Breast epithelium (tissue), 4 donors: ENCODE measurements around the gene TIE1. TPM values are rescaled to one million over a fixed set of nuclear protein-coding genes. Genes with fewer than 3 reads are reported as not detected.

Experiments used
- DNase-seq, 2 donors: peaks; one replicate each; pipeline ENCODE4 v3.0.0-alpha.2; 2019; ENCODE audit warnings: low spot score in 2 of 2
- H3K27ac ChIP-seq, 2 donors: fragments of 200-600 bp; sonication (generic) in 1 of 2; one replicate each; pipeline ENCODE4 v1.5.1; 2016 to 2019; ENCODE audit warnings: mild to moderate bottlenecking in 1 of 2
- H3K27me3 ChIP-seq, 2 donors: fragments of 200-600 bp; sonication (generic) in 1 of 2; one replicate each; pipeline versions ENCODE4 v1.5.1 to v1.6.0; 2017 to 2019; ENCODE audit warnings: control low read depth in 1 of 2, mild to moderate bottlenecking in 1 of 2
- H3K36me3 ChIP-seq: fragments of 200-600 bp; one replicate; pipeline ENCODE4 v1.5.1; 2019
- H3K4me1 ChIP-seq, 2 donors: fragments of 200-600 bp; sonication (generic); one replicate each; pipeline ENCODE4 v1.5.1; 2016 to 2019; ENCODE audit warnings: control low read depth in 1 of 2
- H3K4me3 ChIP-seq, 3 donors: fragments of 200-600 bp; sonication (generic); 1 replicate in 2 of 3; 2 replicates in 1 of 3; pipeline ENCODE4 v1.5.1; 2016 to 2019; ENCODE audit warnings: mild to moderate bottlenecking in 3 of 3, moderate library complexity in 2 of 3
- H3K9me3 ChIP-seq, 2 donors: fragments of 200-600 bp; sonication (generic) in 1 of 2; one replicate each; pipeline ENCODE4 v1.5.1; 2016 to 2019; ENCODE audit warnings: control low read depth in 1 of 2
- POLR2A ChIP-seq: fragments of 450-650 bp; IDR thresholded peaks from one replicate; pipeline ENCODE4 v1.6.1; 2016; ENCODE audit warnings: antibody characterized with exemption, mild to moderate bottlenecking, moderate library complexity
- POLR2AphosphoS5 ChIP-seq, 3 donors: sonication (generic); formaldehyde crosslinking; IDR thresholded peaks; one replicate each; pipeline ENCODE4 v1.6.1; 2017; ENCODE audit warnings: antibody characterized with exemption in 3 of 3
- intact Hi-C: fragments of 100-400 bp; cut with DNase I; formaldehyde crosslinking; loops from one replicate; pipeline ENCODE4 v1.15.1; 2023; ENCODE audit warnings: low total_unique reads
- total RNA-seq, 3 donors: library from RNA; depleted of rRNA; stranded (reverse); fragments of >200 nt; gene quantifications; one replicate each; pipeline ENCODE4 v1.1.0, GENCODE V29; 2016
- TF ChIP-seq, protein P1 (sequence below), 3 donors: fragments of 450-650 bp; IDR thresholded peaks; one replicate each; pipeline ENCODE4 v1.5.1; 2016 to 2017; ENCODE audit warnings: antibody characterized with exemption in 3 of 3, mild to moderate bottlenecking in 3 of 3, moderate library complexity in 3 of 3

TIE1 gene
- total RNA-seq, 3 donors from 2014 or later, result 9.4 to 39.0 (median 24.2) TPM

GRCh38 chr1:43302721-43303470 lies 2.1 kb downstream of the TIE1 start:
- H3K4me1 ChIP-seq, result peaks cover 0 to 5% of the 10 kb centered on the region in 2 donors
- intact Hi-C loops, result no loop called here

GRCh38 chr1:43303471-43304313 lies 2.9 kb downstream of the TIE1 start:
- no peak for DNase-seq
- Histone ChIP-seq H3K4me1 (peaks cover 0 to 5% of the 10 kb centered on the region in 2 donors), H3K9me3 (no peaks in the 10 kb centered on the region), H3K27ac (peak overlapping the region in 1 of 2 donors; percentile 68), H3K4me3 (peak overlapping the region in 1 of 3 donors; percentile 6), H3K27me3 (no peaks in the 10 kb centered on the region), H3K36me3 (no peaks in the 10 kb centered on the region)
- intact Hi-C loops, result no loop called here
- TF ChIP-seq POLR2A (no peak), POLR2AphosphoS5 (IDR thresholded peaks at IDR 0.05) (no peak)
- TF ChIP-seq, protein P1, sequence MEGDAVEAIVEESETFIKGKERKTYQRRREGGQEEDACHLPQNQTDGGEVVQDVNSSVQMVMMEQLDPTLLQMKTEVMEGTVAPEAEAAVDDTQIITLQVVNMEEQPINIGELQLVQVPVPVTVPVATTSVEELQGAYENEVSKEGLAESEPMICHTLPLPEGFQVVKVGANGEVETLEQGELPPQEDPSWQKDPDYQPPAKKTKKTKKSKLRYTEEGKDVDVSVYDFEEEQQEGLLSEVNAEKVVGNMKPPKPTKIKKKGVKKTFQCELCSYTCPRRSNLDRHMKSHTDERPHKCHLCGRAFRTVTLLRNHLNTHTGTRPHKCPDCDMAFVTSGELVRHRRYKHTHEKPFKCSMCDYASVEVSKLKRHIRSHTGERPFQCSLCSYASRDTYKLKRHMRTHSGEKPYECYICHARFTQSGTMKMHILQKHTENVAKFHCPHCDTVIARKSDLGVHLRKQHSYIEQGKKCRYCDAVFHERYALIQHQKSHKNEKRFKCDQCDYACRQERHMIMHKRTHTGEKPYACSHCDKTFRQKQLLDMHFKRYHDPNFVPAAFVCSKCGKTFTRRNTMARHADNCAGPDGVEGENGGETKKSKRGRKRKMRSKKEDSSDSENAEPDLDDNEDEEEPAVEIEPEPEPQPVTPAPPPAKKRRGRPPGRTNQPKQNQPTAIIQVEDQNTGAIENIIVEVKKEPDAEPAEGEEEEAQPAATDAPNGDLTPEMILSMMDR (IDR thresholded peaks at IDR 0.05), result no peak

More at GRCh38 chr1:43302721-43303470, 2.1 kb downstream of the TIE1 start:
- TF ChIP-seq, protein P1 (IDR thresholded peaks at IDR 0.05), result no peak
- TF ChIP-seq POLR2AphosphoS5 (IDR thresholded peaks at IDR 0.05) (no peak), POLR2A (no peak)
- peak overlapping the region; percentile 24 to 49 (median 25) for H3K4me3 ChIP-seq
- no peak for DNase-seq
- H3K27ac ChIP-seq, result no peak overlapping the region
- H3K9me3 ChIP-seq, result no peaks in the 10 kb centered on the region
- H3K27me3 ChIP-seq, result no peaks in the 10 kb centered on the region
- H3K36me3 ChIP-seq, result no peaks in the 10 kb centered on the region

DNA sequence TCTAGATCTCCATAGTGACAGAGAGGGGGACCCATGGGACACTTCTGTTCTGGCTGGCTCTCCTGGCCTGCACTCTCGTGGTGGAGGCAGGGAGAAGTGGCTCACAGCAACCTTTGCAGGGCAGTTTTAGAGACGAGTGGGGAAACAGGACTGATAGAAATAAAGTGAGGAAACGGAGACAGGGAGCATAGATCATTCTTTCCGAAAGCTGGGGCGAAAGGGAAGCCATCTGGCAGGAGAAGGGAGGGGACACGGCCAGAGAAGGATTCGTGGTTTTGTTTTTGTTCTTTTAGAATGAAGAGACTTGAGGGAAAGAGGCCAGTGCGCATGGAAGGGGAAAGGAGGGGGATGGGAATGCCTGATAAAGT lies 3.5 kb downstream of the TIE1 start:
- H3K4me1 ChIP-seq, result peaks cover 0 to 5% of the 10 kb centered on the region in 2 donors
- TF ChIP-seq POLR2A (no peak), POLR2AphosphoS5 (IDR thresholded peaks at IDR 0.05) (no peak)
- TF ChIP-seq, protein P1 (IDR thresholded peaks at IDR 0.05), result no peak

GRCh38 chr1:43304771-43305300 lies 4.1 kb downstream of the TIE1 start:
- peaks cover 0 to under 1% of the 10 kb centered on the region in 2 donors for H3K4me1 ChIP-seq

More for the DNA sequence above, 3.5 kb downstream of the TIE1 start:
- Histone ChIP-seq H3K27ac (peak overlapping the region in 1 of 2 donors; percentile 68), H3K9me3 (no peaks in the 10 kb centered on the region), H3K4me3 (peak overlapping the region in 1 of 3 donors; percentile 28), H3K36me3 (no peaks in the 10 kb centered on the region), H3K27me3 (no peaks in the 10 kb centered on the region)
- intact Hi-C loops, result no loop called here
- DNase-seq, result no peak

More at GRCh38 chr1:43304771-43305300, 4.1 kb downstream of the TIE1 start:
- Histone ChIP-seq H3K36me3 (no peaks in the 10 kb centered on the region), H3K27ac (peak overlapping the region in 1 of 2 donors; percentile 68), H3K27me3 (no peaks in the 10 kb centered on the region), H3K4me3 (peak overlapping the region in 1 of 3 donors; percentile 28), H3K9me3 (no peaks in the 10 kb centered on the region)
- no peak for DNase-seq
- intact Hi-C loops, result no loop called here
- no peak for TF ChIP-seq POLR2AphosphoS5 (IDR thresholded peaks at IDR 0.05)
- TF ChIP-seq POLR2A, result no peak
- TF ChIP-seq, protein P1 (IDR thresholded peaks at IDR 0.05), result no peak
